Activated naive CD4-positive, alpha-beta T cell treated with anti-CD3 and anti-CD28 coated beads for 36 hours (primary cell): ENCODE data around the gene KLHL29. TPM values are rescaled to one million over a fixed set of nuclear protein-coding genes. Genes with fewer than 3 reads are reported as not detected.

Source experiments
- CTCF ChIA-PET: fragments of 350-600 bp; sonication (Branson Sonifier 250); formaldehyde crosslinking; loops from one replicate; lab custom pipeline; 2021; ENCODE audit warnings: antibody characterized with exemption; lab: Charles Lee
- DNase-seq: peaks from one replicate; pipeline ENCODE4 v3.0.0-alpha.2; 2020
- H3K27ac Mint-ChIP-seq: one replicate; pipeline ENCODE4 v1.8.0; 2021; ENCODE audit warnings: mild to moderate bottlenecking, mixed read lengths
- H3K27me3 Mint-ChIP-seq: one replicate; pipeline ENCODE4 v1.8.0; 2021; ENCODE audit warnings: low read depth, mixed read lengths
- H3K36me3 Mint-ChIP-seq: one replicate; pipeline ENCODE4 v1.8.0; 2021; ENCODE audit warnings: low read depth, mixed read lengths
- H3K4me1 Mint-ChIP-seq: one replicate; pipeline ENCODE4 v1.8.0; 2021; ENCODE audit warnings: low read depth, mixed read lengths
- H3K4me3 Mint-ChIP-seq: one replicate; pipeline ENCODE4 v1.8.0; 2021; ENCODE audit warnings: mild to moderate bottlenecking, moderate library complexity, mixed read lengths
- H3K9me3 Mint-ChIP-seq: one replicate; pipeline ENCODE4 v1.8.0; 2021; ENCODE audit warnings: mixed read lengths
- intact Hi-C: fragments of 100-400 bp; cut with micrococcal nuclease; formaldehyde crosslinking; loops from one replicate; pipeline ENCODE4 v1.15.1; 2023
- total RNA-seq, 2 experiments: library from RNA; stranded (reverse); gene quantifications; one replicate each; pipeline ENCODE4 v1.2.3, GENCODE V29; 2021

The KLHL29 gene
- total RNA-seq, 2 experiments from 2014 or later, result 2.4 to 2.9 TPM

DNA sequence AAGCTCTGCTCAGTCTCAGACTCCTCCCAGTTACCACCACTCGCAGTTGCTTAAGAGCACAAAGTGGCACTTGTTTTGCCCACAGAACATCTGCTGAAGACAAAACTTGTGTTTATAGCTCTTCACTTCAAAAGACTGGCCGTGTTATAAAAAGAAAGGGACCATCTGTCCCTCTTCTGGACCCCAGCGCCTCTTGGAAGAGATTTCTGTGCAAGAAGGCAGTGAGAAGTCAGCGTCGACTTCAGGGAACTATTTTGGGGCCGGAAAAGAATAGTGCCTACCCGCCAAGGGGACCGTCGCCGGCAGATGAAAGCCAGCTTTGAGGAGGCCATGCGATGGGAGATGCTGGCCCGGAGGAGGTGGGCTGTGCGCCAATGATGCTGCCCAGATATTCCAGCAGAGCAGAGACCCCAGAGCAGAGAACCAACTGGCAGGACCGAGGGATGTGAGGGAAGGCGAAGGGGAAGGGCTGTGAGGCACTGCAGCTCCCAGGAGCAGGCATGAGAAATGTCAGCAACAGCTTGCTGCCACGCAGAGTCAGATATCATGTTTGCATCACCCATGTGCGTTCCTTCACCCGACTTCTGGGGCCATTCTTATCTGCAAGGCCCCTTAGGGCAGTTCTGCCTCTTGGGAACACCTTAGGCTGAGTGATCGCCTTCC lies 271.1 kb downstream of the KLHL29 start:
- intact Hi-C loops, result no loop called here
- H3K27ac Mint-ChIP-seq, result no peak overlapping the region
- no peak for DNase-seq
- H3K36me3 Mint-ChIP-seq, result no peaks in the 10 kb centered on the region
- peaks cover 5% of the 10 kb centered on the region for H3K4me1 Mint-ChIP-seq
- H3K9me3 Mint-ChIP-seq, result no peaks in the 10 kb centered on the region
- peaks cover 5% of the 10 kb centered on the region for H3K27me3 Mint-ChIP-seq
- H3K4me3 Mint-ChIP-seq, result no peak overlapping the region
- CTCF ChIA-PET, result no interaction called here

DNA sequence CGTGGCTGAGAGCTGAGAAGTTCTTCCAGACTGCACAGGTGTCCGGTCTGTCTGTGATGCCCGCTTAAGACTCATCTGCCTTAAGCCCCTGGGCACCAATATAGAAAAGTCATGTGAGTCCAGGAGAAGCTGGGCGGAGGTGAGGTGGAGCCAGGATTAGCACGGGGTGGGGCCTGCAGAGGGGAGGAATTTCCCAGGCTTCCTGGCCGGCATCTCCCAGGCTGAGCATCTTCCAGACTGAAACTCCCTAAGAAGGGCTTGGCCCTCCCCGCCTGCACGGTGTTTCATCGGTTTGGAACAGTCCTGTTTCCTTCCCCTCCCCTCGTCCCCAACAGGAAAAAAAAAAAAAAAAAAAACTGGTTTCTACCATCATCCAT lies 271.6 kb downstream of the KLHL29 start:
- H3K27me3 Mint-ChIP-seq, result peaks cover 5% of the 10 kb centered on the region
- H3K9me3 Mint-ChIP-seq, result no peaks in the 10 kb centered on the region
- CTCF ChIA-PET, result no interaction called here
- H3K27ac Mint-ChIP-seq, result no peak overlapping the region
- H3K4me1 Mint-ChIP-seq, result peaks cover 5% of the 10 kb centered on the region
- no peaks in the 10 kb centered on the region for H3K36me3 Mint-ChIP-seq
- DNase-seq, result no peak
- intact Hi-C loops, result no loop called here
- no peak overlapping the region for H3K4me3 Mint-ChIP-seq

DNA sequence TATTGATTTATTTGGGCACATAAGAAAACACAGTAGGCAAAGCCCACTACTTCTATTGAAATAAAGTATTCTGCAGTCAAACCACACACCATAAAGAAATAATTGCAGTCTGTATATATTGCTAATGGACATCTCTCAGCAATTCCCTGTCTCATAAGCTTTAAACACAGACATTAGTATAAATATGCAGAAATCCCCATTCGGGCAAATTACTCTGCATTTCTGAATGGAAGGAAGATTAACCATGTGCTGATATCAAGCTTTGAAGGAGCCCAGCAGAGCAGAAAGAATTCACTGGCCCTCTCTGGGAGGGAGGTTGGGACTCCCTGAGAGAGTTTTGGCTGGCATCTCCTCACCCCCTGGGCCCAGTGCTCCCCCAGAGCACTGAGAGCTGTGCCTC lies 272.4 kb downstream of the KLHL29 start:
- Mint-ChIP-seq H3K4me3 (no peak overlapping the region), H3K9me3 (no peaks in the 10 kb centered on the region), H3K36me3 (no peaks in the 10 kb centered on the region), H3K27ac (no peak overlapping the region), H3K4me1 (peaks cover 5% of the 10 kb centered on the region), H3K27me3 (peaks cover 5% of the 10 kb centered on the region)
- CTCF ChIA-PET, result no interaction called here
- no peak for DNase-seq
- intact Hi-C loops, result no loop called here

DNA sequence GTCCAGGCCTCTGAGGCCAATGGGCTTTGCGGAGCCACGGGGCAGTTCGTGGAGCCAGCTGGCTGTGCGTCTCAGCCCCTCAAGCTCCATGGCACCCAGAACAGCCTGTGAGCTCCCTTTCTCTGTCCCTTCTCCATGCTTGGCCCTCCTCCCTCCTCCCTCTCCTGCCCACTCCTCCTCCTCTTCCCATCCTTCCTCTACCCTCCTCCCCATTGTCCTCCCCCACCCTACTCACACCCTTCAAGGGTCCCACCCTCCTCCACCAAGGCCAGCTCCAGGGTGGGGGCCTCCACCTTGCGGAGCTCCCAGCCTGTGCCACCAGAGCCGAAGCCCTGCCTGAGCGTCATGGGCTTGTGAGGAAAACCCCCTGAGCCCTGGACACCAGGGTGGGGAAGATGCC lies 273.0 kb downstream of the KLHL29 start:
- intact Hi-C loops, result no loop called here
- peaks cover 5% of the 10 kb centered on the region for H3K27me3 Mint-ChIP-seq
- no peak overlapping the region for H3K4me3 Mint-ChIP-seq
- no peaks in the 10 kb centered on the region for H3K36me3 Mint-ChIP-seq
- no peak overlapping the region for H3K27ac Mint-ChIP-seq
- CTCF ChIA-PET, result no interaction called here
- DNase-seq, result no peak
- H3K4me1 Mint-ChIP-seq, result peaks cover 5% of the 10 kb centered on the region
- no peaks in the 10 kb centered on the region for H3K9me3 Mint-ChIP-seq

DNA sequence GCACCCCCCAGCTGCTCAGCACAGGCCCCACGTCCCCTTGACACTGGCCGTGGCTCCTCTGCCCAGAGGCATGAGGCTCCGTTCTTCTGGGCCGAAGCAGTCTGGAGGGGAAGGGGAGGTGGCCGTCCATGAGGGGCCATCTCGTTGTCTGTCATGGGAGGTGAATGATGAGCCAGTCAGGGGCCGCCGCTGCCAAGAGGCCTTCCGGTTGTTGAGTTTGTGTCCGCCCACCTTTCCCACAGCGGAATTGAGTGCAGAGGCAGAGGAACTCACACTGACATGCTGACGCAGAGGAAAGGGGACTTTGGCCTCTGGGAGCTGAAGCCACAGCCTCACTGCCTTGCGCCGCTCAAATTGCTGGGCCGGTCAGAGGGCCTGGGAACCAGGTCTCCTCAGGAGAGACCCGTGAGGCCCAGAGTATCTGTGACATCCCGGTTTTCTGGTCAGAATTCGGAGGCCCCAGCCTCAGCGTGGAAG lies 273.5 kb downstream of the KLHL29 start:
- H3K4me3 Mint-ChIP-seq, result no peak overlapping the region
- no peaks in the 10 kb centered on the region for H3K9me3 Mint-ChIP-seq
- H3K4me1 Mint-ChIP-seq, result peaks cover 5% of the 10 kb centered on the region
- peaks cover 5% of the 10 kb centered on the region for H3K27me3 Mint-ChIP-seq
- CTCF ChIA-PET, result no interaction called here
- peak; percentile 65 for DNase-seq
- no peaks in the 10 kb centered on the region for H3K36me3 Mint-ChIP-seq
- intact Hi-C loops, result no loop called here
- no peak overlapping the region for H3K27ac Mint-ChIP-seq

DNA sequence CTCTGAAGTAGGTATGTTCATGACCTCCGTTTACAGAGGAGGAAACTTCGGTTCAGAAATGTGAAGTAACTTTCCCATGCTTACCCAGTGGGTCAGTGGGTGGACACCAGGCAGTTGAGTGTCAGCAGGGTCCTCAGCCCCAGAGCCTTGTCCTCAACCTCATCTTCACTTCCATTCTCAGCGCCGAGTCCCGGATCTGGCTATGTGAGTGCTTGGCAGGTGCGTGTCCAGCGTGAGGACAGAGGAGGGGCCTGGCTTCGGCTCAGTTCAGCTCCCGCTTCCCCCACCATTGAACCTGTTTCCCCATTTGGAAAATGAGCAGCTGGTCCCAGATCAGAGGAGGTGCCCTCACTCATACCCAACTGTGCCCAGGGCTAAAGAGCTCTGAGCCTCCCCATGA lies 274.3 kb downstream of the KLHL29 start:
- no peak for DNase-seq
- intact Hi-C loops, result no loop called here
- CTCF ChIA-PET, result interaction anchor here (0.6 kb wide), 1 partner anchor 463 kb away, joined by 3 read pairs; no protein-coding TSS in a partner anchor
- Mint-ChIP-seq H3K36me3 (no peaks in the 10 kb centered on the region), H3K4me3 (no peak overlapping the region), H3K27me3 (peaks cover 5% of the 10 kb centered on the region), H3K27ac (no peak overlapping the region), H3K4me1 (peaks cover 5% of the 10 kb centered on the region), H3K9me3 (no peaks in the 10 kb centered on the region)

DNA sequence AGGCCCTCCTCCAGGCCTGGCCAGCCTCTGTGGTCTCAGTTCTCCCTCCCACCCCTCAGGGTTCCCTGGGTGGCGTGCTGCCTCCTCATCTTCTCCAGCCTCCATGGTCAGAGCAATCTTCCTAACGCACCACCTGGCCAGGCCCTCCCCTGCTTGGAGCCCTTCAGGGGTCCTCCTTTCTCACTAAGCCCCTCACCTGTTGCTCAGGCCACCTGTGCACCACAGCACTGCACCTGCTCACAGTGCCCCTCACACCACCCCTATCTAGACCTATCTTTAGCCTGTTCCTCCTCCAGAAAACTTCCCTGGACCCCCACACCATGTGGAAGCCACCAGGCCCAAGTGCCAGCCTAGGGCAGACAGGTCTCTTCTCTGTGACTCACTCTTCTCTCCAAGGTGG lies 274.8 kb downstream of the KLHL29 start:
- intact Hi-C loops, result no loop called here
- CTCF ChIA-PET, result interaction anchor here (0.6 kb wide), 1 partner anchor 463 kb away, joined by 3 read pairs; no protein-coding TSS in a partner anchor
- H3K4me3 Mint-ChIP-seq, result no peak overlapping the region
- H3K36me3 Mint-ChIP-seq, result no peaks in the 10 kb centered on the region
- H3K27me3 Mint-ChIP-seq, result peaks cover 5% of the 10 kb centered on the region
- H3K27ac Mint-ChIP-seq, result no peak overlapping the region
- H3K9me3 Mint-ChIP-seq, result no peaks in the 10 kb centered on the region
- no peak for DNase-seq
- H3K4me1 Mint-ChIP-seq, result peaks cover 5% of the 10 kb centered on the region

DNA sequence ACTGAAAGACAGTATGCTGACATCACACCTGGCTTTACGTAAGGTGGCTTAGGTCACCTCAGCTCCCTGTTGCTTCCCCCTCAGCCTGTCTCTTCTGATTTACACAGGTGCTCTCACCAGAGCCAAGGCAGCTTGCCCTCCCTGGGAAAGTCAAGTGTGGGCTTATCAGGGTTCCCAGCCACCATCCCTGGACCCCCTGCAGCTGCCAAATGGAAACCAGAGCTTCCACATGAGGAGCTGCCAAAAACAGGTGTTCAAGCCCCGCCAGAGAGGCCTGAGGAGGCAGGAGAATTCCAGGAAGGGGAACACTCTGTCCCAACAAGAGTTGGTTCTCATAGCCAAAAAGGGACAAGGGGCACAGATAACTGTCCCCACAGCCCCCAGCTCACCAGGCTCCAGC lies 275.3 kb downstream of the KLHL29 start:
- Mint-ChIP-seq H3K4me1 (peaks cover 5% of the 10 kb centered on the region), H3K27ac (no peak overlapping the region), H3K36me3 (no peaks in the 10 kb centered on the region), H3K27me3 (peaks cover 5% of the 10 kb centered on the region), H3K4me3 (no peak overlapping the region), H3K9me3 (no peaks in the 10 kb centered on the region)
- DNase-seq, result no peak
- intact Hi-C loops, result no loop called here
- CTCF ChIA-PET, result no interaction called here

DNA sequence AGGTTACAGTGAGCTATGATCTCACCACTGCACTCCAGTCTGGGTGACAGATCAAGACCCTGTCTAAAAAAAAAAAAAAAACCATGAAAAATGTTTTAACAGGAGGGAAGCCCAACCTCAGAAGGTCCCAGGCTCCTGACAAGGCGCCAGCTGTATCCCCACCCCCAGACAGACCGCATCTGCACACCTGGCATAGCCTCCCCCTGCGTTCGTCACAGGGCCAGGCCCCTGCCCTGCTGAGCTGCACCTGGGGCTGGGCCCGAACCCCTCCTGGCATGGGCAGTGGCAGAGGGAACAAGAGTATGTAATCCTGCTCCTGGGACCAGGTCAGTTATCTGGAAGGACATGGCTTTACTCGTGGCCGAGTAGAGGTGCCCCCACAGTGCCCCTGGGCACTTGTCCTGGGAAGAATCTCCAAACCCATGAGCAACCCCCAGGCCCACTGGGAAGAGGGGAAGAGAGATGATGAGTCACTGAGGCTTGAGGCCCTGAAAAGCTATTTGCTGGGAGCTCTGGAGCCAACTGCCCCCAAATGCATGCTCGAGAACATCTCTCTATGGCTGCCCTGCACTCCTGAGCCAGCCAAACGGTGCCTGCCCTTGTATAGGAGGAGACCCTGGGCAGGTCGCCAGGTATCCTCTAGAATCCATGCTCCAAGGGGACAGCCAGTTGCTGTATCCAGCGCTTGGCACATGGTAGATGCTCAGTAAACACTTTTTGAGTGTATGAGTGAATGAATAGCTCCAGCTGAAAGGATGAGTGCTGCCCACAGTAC lies 276.5 kb downstream of the KLHL29 start:
- no peak overlapping the region for H3K4me3 Mint-ChIP-seq
- intact Hi-C loops, result no loop called here
- CTCF ChIA-PET, result interaction anchor here (0.6 kb wide), 1 partner anchor 162 kb away, joined by 4 read pairs; no protein-coding TSS in a partner anchor
- no peak overlapping the region for H3K27ac Mint-ChIP-seq
- no peaks in the 10 kb centered on the region for H3K9me3 Mint-ChIP-seq
- H3K27me3 Mint-ChIP-seq, result peaks cover 5% of the 10 kb centered on the region
- peaks cover 5% of the 10 kb centered on the region for H3K4me1 Mint-ChIP-seq
- DNase-seq, result no peak
- H3K36me3 Mint-ChIP-seq, result no peaks in the 10 kb centered on the region

DNA sequence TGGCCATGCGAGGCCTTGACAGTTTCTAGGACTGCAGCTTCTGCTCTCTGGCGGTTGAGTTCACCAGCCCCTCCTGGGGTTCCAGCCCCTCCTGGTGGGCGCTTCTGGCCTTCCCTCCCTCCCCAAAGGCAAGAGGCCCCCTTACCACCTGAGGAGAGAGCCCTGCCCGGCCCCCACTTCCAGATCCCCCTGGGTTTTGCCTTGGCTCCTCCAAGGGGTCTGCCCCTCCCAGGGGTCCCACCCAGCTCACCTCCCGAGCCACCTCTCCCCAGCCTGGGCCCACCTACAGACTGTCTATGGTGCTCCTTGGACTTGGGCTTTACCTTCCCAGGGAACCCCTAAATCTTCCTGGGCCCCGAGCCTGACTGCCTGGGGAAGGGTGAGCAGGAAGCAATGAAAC lies 277.5 kb downstream of the KLHL29 start:
- no peaks in the 10 kb centered on the region for H3K36me3 Mint-ChIP-seq
- DNase-seq, result no peak
- CTCF ChIA-PET, result no interaction called here
- peaks cover 5% of the 10 kb centered on the region for H3K4me1 Mint-ChIP-seq
- no peak overlapping the region for H3K4me3 Mint-ChIP-seq
- H3K27me3 Mint-ChIP-seq, result peaks cover 5% of the 10 kb centered on the region
- no peaks in the 10 kb centered on the region for H3K9me3 Mint-ChIP-seq
- H3K27ac Mint-ChIP-seq, result no peak overlapping the region
- intact Hi-C loops, result no loop called here

DNA sequence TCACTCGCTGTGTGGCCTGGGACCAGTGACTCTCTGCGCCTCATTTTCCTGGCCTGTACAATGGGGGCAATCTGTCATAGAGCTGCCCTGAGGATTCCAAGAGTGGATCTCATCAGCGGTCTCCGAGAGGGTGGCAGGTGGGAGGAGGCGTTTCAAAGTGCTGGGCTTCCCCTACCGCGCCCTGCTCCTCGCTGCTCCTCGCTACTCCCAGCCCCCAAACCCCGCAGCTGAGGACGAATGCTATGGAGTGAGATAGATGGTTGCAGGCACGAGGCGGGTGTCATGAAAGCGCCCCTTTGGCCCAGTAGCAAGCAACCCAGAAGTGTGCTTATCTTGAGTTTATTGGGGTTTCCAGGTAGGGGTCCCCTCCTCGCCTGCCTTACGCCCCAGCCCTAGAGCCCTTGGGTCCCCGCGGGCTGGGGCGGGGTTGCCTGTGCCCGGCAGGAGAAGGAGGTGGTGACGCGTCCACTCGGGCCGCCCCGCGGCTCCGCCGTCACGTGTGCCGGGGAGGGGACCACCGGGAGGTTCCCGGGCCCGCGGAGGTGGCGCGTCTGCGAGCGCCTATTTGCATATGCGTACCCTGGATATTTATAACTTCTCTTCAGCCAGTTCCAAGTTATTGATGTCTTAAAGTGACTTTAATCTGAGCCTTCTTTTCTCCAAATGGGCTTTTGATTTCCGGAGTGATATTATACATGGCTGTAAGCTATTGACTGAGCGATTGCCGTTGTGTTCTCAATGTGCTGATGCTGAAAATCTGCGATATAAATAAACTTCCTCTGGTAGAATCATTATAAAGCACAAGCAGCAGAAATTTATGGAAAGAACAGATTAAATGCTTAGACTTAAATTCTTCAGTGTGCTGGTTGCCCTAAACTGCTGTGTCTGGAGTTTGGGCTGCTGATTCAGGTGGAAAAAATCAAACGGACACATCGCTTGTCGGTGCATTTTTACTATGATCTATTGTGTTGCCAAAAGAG lies 278.3 kb downstream of the KLHL29 start:
- peaks cover 5% of the 10 kb centered on the region for H3K4me1 Mint-ChIP-seq
- no peak overlapping the region for H3K27ac Mint-ChIP-seq
- no peak for DNase-seq
- CTCF ChIA-PET, result no interaction called here
- no peaks in the 10 kb centered on the region for H3K36me3 Mint-ChIP-seq
- H3K4me3 Mint-ChIP-seq, result no peak overlapping the region
- intact Hi-C loops, result no loop called here
- no peaks in the 10 kb centered on the region for H3K9me3 Mint-ChIP-seq
- peaks cover 5% of the 10 kb centered on the region for H3K27me3 Mint-ChIP-seq
